Uterus (tissue), 4 donors: ENCODE results near the gene VAV3. TPM values are rescaled to one million over a fixed set of nuclear protein-coding genes. Genes with fewer than 3 reads are reported as not detected.

Experiments used
- DNase-seq, 2 donors: peaks; one replicate each; pipeline ENCODE4 v3.0.0-alpha.2; 2019 to 2020
- H3K27ac ChIP-seq, 2 donors: fragments of 200-600 bp; sonication (generic); 1 replicate in 1 of 2; 2 replicates in 1 of 2; pipeline ENCODE4 v1.5.1; 2016 to 2018
- H3K27me3 ChIP-seq, 2 donors: fragments of 200-600 bp; sonication (generic); one replicate each; pipeline ENCODE4 v1.5.1; 2018 to 2019; ENCODE audit warnings: control low read depth in 1 of 2
- H3K36me3 ChIP-seq, 2 donors: fragments of 200-600 bp; sonication (generic); one replicate each; pipeline ENCODE4 v1.5.1; 2019; ENCODE audit warnings: control low read depth in 1 of 2
- H3K4me1 ChIP-seq, 2 donors: fragments of 200-600 bp; sonication (generic); one replicate each; pipeline ENCODE4 v1.5.1; 2018 to 2019; ENCODE audit warnings: control low read depth in 1 of 2
- H3K4me3 ChIP-seq, 2 donors: fragments of 200-600 bp; sonication (generic); 1 replicate in 1 of 2; 2 replicates in 1 of 2; pipeline ENCODE4 v1.5.1; 2018 to 2019; ENCODE audit warnings: mild to moderate bottlenecking in 1 of 2
- H3K9me3 ChIP-seq, 2 donors: fragments of 200-600 bp; sonication (generic); one replicate each; pipeline ENCODE4 v1.5.1; 2019; ENCODE audit warnings: control low read depth in 1 of 2
- POLR2A ChIP-seq, 2 donors: fragments of 450-650 bp; IDR thresholded peaks; one replicate each; pipeline ENCODE4 v1.6.1; 2016; ENCODE audit warnings: antibody characterized with exemption in 2 of 2, mild to moderate bottlenecking in 1 of 2, moderate library complexity in 1 of 2
- intact Hi-C: fragments of 100-400 bp; cut with DNase I; formaldehyde crosslinking; loops from one replicate; pipeline ENCODE4 v1.15.1; 2023; ENCODE audit warnings: low total_unique reads
- total RNA-seq, 4 donors: library from RNA; depleted of rRNA in 3 of 4; stranded (reverse); fragments of >200 nt in 3 of 4; gene quantifications; one replicate each; pipeline versions ENCODE4 v1.1.0 to v1.2.4, GENCODE V29; 2014 to 2023
- TF ChIP-seq, protein P1 (sequence below), 4 experiments: fragments of 200-600 bp in 2 of 4; fragments of 450-650 bp in 2 of 4; sonication (generic) in 2 of 4; IDR thresholded peaks; one replicate each; pipeline ENCODE4 v1.5.1; 2016 to 2019; ENCODE audit warnings: antibody characterized with exemption in 4 of 4, mild to moderate bottlenecking in 2 of 4, moderate library complexity in 1 of 4
- donor health status: DM: yes; HTN: yes; CAD: no.

Gene VAV3
- total RNA-seq, 4 donors from 2014 or later, result 0.88 to 22.5 (median 8.6) TPM

DNA sequence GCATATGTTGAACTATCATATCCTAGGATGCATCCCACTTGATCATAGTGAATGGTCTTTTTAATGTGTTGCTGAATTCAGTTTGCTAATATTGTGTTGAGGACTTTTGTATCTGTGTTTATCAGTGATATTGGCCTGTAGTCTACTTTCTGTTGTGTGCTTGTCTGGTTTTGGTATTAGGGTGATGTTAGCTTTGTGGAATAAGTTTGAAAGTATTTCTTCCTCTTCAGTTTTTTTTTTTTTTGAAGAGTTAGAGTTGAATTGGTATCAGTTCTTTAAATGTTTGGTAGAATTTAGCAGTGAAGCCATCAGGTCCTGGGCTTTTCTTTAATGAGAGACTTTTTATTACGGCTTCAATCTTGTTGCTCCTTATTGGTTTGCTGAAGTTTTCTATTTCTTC, 162.3 kb downstream of the VAV3 start:
- intact Hi-C loops, result no loop called here
- H3K9me3 ChIP-seq, result no peaks in the 10 kb centered on the region
- no peaks in the 10 kb centered on the region for H3K27me3 ChIP-seq
- no peak overlapping the region for H3K27ac ChIP-seq
- no peak for TF ChIP-seq POLR2A (IDR thresholded peaks at IDR 0.05)
- TF ChIP-seq, protein P1, sequence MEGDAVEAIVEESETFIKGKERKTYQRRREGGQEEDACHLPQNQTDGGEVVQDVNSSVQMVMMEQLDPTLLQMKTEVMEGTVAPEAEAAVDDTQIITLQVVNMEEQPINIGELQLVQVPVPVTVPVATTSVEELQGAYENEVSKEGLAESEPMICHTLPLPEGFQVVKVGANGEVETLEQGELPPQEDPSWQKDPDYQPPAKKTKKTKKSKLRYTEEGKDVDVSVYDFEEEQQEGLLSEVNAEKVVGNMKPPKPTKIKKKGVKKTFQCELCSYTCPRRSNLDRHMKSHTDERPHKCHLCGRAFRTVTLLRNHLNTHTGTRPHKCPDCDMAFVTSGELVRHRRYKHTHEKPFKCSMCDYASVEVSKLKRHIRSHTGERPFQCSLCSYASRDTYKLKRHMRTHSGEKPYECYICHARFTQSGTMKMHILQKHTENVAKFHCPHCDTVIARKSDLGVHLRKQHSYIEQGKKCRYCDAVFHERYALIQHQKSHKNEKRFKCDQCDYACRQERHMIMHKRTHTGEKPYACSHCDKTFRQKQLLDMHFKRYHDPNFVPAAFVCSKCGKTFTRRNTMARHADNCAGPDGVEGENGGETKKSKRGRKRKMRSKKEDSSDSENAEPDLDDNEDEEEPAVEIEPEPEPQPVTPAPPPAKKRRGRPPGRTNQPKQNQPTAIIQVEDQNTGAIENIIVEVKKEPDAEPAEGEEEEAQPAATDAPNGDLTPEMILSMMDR (IDR thresholded peaks at IDR 0.05), result no peak
- H3K4me3 ChIP-seq, result no peak overlapping the region
- DNase-seq, result no peak
- no peaks in the 10 kb centered on the region for H3K36me3 ChIP-seq
- H3K4me1 ChIP-seq, result no peaks in the 10 kb centered on the region

DNA sequence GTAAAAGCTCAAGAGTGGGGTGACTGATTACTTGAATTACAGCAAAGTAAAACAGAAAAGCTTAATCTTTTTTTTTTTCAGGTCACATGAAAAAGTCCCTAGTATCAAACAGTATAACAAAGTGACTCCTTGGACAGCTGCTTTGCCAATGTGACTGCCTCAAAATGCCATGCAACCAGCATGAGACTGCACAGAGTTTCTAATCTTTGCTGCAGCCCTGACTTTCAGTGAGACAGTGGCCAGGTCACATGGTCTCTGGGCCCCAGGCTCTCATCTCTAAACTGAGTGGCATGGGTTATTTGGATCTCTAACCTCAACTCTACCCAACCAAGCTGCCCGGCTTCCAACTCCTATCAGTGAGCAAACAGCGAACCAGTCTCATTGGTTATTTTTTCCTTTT, 169.0 kb downstream of the VAV3 start:
- intact Hi-C loops, result no loop called here
- TF ChIP-seq, protein P1 (IDR thresholded peaks at IDR 0.05), result no peak
- no peak for TF ChIP-seq POLR2A (IDR thresholded peaks at IDR 0.05)
- Histone ChIP-seq H3K27ac (no peak overlapping the region), H3K9me3 (no peaks in the 10 kb centered on the region), H3K4me3 (no peak overlapping the region), H3K27me3 (no peaks in the 10 kb centered on the region), H3K36me3 (no peaks in the 10 kb centered on the region), H3K4me1 (no peaks in the 10 kb centered on the region)
- no peak for DNase-seq

DNA sequence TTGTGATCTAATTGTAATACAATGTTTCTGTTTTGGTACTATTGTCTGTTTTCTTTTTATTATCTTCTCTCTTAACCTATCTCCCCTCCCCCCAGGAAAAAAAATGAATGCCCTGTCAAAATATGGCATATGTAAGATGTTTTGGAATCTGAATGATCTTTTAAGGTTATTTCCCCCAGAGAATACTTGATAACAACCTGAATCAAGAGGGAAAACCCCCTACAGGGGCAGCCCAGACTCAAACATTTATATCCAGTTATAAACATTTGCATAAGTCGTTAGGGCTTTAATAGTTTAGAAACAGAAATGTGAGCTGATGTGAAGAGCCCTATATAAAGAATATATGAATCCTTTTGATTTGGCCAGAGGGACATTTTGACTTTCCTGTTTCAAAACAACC, 169.5 kb downstream of the VAV3 start:
- Histone ChIP-seq H3K9me3 (no peaks in the 10 kb centered on the region), H3K36me3 (no peaks in the 10 kb centered on the region), H3K27me3 (no peaks in the 10 kb centered on the region), H3K27ac (no peak overlapping the region), H3K4me3 (no peak overlapping the region), H3K4me1 (no peaks in the 10 kb centered on the region)
- no peak for DNase-seq
- intact Hi-C loops, result no loop called here
- TF ChIP-seq, protein P1 (IDR thresholded peaks at IDR 0.05), result no peak
- no peak for TF ChIP-seq POLR2A (IDR thresholded peaks at IDR 0.05)

DNA sequence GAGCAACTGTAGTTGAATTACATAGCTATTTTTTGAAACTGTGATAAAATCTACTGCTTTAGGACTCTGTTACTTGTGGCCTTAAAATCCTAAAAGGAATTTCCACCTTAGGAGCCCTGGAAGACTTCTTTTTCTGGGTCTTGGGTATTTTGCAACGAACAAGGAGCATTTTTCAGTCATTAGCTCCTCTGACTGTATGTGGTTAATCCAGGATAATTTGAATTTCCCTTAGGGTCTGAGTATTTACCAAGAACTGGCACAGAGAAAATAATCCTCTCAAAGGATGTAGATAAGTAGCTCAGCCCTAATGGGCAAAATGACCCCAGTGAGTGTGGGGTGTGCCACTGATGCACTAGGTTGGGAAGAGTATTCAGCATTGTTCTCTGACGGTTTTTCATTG, 170.4 kb downstream of the VAV3 start:
- no peaks in the 10 kb centered on the region for H3K9me3 ChIP-seq
- intact Hi-C loops, result no loop called here
- TF ChIP-seq, protein P1 (IDR thresholded peaks at IDR 0.05), result no peak
- no peak for TF ChIP-seq POLR2A (IDR thresholded peaks at IDR 0.05)
- H3K36me3 ChIP-seq, result no peaks in the 10 kb centered on the region
- DNase-seq, result no peak
- no peaks in the 10 kb centered on the region for H3K27me3 ChIP-seq
- H3K4me3 ChIP-seq, result no peak overlapping the region
- H3K27ac ChIP-seq, result no peak overlapping the region
- H3K4me1 ChIP-seq, result no peaks in the 10 kb centered on the region

DNA sequence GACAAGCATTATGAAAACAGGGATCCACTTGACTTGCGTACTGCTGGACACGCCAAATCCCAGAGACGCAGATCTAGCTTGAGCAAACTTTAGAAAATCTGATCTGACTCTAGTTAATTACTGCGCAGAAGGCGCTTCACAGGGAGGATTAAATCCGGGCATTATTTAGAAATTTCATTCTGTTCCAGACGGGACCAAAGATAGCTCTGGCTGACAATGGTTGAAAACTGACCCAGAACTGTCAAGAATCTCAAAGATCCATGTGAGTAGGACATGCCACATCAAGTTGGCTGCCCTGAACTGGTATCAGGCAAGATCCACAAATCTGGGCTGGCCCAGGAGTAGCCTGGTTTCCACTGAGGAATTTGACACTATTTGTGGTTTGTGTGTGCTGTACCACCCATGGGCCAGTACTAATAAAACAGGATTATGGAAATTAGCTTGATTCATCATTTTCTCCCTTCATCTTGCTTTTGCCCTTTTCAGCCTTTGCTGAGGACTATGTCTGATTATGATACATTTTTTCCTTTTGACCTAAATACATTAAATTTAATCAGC, 171.0 kb downstream of the VAV3 start:
- Histone ChIP-seq H3K27ac (no peak overlapping the region), H3K9me3 (no peaks in the 10 kb centered on the region), H3K27me3 (no peaks in the 10 kb centered on the region), H3K4me1 (no peaks in the 10 kb centered on the region), H3K4me3 (no peak overlapping the region), H3K36me3 (no peaks in the 10 kb centered on the region)
- intact Hi-C loops, result no loop called here
- DNase-seq, result no peak
- TF ChIP-seq, protein P1 (IDR thresholded peaks at IDR 0.05), result no peak
- TF ChIP-seq POLR2A (IDR thresholded peaks at IDR 0.05), result no peak
